HG02870 (cell line): ENCODE data around the gene THSD4.
"Not testable (repeated sequence)": the region's sequence is repeated elsewhere in the genome, so short reads cannot be mapped to it uniquely, and the experiment has no call there.

Experiments
- ATAC-seq: cut with Tn5 transposase; IDR thresholded peaks from one replicate; pipeline ENCODE4 v1.9.1; 2021; ENCODE audit warnings: mild to moderate bottlenecking, moderate library complexity; ENCODE audit not compliant: unreplicated experiment

The THSD4 gene

DNA sequence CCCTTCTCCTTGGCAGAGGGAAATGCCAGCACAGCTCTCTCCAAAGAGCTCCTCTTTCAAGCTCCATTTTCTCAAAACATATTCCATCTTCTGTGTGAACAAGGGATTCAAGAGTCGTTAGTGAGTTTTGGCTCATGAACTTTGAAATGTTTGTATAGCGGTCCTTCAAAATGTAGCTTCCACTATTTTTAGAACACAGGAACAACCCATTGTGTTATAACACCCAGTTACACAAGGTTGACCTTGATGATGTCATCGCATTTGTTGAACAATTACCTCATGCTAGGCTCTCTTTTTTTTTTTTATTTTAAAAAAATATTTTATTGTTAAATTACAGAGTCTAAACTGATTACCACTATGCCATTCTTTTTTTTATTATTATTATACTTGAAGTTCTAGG is 251.7 kb downstream of the THSD4 start:
- ATAC-seq: no peak

DNA sequence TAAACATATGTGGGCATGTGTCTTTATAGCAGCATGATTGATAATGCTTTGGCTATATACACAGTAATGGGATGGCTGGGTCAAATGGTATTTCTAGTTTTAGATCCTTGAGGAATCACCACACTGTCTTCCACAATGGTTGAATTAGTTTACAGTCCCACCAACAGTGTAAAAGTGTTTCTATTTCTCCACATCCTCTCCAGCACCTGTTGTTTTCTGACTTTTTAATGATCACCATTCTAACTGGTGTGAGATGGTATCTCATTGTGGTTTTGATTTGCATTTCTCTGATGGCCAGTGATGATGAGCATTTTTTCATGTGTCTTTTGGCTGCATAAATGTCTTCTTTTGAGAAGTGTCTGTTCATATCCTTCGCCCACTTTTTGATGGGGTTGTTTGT is 252.5 kb downstream of the THSD4 start:
- not testable (repeated sequence) for ATAC-seq

DNA sequence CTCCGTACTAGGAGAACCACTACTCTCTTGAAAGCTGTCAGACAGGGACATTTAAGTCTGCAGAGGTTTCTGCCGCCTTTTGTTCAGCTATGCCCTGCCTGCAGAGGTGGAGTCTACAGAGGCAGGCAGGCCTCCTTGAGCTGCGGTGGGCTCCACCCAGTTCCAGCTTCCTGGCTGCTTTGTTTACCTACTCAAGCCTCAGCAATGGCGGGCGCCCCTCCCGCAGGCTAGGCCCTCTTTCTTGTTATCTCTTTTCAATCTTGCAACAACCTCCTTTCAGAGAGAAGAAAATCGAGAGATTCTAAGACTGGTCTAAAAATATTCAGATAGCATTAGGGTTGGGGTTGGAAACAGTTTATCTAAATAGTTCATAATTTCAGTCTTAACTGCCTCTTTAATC is 257.5 kb downstream of the THSD4 start:
- ATAC-seq: not testable (repeated sequence)

DNA sequence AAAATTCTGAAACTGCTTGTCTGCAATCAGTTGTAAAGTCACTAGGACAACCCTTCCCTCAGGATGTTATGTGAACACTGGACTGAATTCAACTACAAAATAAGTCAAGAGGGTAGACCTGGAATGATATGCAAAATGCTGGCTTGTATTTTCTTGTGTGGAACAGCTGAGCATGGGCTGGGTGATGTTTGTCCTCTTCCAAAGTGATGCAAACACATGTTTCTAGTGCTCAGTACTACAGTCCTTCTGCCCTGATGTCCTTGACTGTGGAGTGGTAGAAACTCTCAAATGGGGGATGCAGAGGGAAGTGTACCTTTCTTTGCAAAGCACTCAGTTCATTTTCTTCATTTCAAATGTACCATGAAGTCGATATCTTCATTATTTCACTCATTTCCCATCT is 258.6 kb downstream of the THSD4 start:
- no peak for ATAC-seq

DNA sequence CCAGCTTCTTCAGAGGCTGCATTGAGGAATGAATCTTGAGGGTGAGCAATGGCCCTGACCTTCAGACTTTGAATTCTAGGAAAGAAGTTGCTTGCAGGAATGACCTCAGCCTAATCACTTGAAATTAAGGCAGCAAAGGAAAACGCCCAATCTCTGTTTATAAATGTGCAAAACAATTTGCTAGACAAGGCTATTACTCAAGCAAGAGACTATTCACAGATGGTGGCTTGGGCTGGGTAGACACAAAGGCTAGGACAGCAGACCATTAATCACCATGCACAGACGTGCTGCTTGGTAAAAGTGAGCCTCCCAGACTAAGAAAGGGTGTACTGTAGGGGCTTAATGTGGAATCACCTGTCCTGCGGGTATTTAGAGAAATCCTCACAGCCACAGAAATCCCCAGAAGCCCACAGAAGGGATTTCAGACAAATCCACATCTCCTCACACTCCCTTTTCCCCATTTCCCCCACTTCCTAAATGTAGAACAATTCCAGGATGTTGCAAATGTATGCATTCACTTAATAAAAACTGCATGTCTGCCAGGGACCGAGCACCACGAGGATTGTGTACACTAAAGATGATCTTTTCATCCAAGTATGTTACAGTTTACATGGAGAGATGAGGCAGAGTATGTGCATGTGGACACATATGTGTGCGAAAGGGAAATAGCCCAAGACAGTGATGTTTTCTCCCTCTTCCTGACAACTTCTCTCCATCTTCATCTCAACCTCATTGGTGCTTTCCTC is 259.5 kb downstream of the THSD4 start:
- ATAC-seq: no peak

DNA sequence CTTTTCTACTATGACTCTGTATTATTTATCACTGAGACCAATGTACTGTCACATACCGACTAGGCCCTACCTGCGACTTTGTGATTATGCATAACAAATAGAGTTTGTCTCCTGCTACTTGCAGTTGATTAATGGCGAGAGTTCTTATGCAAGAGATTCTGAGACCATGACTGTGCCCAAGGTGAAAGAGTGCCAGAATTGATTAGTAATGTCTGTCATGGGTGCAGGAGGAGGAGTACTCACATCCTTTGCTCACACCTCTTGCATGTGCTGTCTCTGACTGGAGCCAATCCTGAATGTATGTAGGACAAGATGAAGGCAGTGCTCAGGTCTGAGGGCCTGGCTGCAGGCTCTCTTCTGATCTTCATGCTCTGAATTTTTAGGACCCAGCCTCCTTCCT is 260.7 kb downstream of the THSD4 start:
- ATAC-seq: no peak

DNA sequence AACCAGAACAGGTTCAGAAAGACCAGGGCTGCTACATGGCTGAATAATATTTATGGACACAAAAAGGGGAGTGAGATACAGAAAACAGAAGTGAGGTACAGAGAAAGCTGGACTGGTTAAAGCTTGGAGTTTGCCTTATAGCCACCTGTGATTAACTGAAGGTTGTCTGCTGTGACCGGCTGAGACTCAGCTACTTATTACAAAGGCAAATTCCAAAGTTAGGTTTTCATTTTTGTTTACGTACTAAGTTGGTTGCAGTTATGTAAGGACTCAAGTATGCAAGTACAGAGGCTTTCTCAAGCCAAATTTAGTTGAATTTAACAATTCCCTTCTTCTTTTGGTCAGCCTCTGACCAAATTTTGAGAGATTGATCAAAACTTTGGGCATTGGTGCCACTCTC is 264.6 kb downstream of the THSD4 start:
- ATAC-seq: no peak

DNA sequence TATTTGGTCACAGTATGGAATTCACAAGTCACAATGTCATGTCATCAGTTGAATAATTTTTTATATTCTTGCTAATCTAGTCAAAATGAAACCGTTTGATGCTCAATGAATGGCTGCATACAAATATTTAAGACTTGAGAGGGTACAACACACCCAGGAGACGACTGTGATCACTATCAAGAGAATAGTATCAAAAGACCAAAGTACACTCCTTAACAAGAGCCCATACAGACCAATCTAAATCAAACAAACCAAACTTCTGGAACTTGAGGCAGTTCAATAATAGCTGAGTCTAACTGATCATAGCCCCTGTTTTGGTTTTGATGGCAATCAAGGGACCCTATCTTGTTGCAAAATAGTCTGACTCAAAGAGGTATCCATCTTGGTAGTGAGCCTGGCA is 265.1 kb downstream of the THSD4 start:
- ATAC-seq: no peak

DNA sequence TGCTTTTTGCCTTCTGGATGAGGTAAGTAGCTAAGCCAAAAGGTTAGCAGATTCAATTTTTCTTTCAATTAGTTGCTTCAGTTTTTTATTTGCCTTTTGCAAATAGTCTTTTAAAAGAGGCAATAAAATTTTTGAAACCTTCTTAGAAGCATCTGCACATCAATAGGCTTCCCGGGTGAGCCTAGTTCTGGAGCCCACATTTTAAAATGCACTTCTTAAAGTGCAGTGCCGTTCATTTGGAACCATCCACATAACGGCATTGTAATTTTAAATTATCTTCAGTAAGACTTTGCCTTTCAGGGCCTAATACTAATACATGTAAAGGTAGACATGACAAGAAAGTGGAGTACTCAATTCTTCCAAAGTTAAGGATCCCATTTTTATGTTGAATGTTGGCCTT is 269.2 kb downstream of the THSD4 start:
- no peak for ATAC-seq

DNA sequence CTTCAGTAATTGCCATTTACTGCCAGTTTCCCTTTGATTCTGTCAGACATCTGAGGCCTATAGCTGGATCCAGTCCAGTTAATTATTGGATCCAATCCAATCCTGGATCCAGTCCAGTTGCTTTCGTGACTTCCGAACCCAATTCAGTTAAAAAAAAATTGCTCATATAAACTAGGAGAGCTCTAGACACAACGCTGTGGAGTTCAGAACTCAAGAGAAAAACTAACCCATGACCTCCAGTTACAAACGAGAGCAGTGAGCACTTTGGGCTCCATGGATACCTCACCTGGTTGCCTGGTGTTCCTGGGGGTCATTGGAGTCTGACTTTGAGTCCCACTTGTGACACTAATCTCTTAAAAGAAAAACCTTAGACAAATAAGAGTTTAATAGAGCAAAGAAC is 269.8 kb downstream of the THSD4 start:
- ATAC-seq: no peak

DNA sequence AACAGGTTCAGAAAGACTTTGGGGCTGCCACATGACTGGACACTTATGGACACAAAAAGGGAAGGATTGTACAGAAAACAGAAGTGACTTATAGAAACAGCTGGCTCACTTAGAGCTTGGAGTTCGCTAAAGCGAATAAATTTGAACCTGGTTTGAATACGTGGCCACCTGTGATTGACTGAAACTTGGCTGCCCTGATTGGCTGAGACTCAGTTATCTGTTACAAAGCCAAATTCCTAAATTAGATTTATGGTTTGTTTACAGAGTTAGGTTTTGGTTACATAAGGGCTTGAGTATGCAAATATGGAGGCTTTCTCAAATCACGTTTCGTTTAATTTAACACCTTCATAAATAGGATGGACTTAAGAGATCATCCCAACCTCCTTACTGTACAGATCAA is 270.2 kb downstream of the THSD4 start:
- no peak for ATAC-seq

DNA sequence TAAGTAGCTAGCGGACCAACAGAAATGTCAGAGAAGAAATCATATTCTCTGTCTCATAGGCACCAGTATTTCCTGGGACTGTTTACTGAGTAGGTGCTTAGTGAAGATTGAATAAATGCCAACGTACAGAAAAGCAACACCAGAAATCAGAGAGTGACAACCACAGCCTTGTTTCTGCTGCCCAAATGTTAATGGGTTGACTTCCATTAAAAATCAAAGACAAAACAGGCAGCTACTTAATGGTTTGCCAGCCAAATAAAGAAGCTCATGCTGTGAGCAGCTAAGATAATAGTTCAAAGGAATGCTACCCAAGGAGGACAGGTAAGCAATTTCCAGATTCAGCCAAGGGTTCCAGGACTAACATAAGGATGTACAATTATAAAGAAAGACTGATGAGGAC is 270.7 kb downstream of the THSD4 start:
- no peak for ATAC-seq

DNA sequence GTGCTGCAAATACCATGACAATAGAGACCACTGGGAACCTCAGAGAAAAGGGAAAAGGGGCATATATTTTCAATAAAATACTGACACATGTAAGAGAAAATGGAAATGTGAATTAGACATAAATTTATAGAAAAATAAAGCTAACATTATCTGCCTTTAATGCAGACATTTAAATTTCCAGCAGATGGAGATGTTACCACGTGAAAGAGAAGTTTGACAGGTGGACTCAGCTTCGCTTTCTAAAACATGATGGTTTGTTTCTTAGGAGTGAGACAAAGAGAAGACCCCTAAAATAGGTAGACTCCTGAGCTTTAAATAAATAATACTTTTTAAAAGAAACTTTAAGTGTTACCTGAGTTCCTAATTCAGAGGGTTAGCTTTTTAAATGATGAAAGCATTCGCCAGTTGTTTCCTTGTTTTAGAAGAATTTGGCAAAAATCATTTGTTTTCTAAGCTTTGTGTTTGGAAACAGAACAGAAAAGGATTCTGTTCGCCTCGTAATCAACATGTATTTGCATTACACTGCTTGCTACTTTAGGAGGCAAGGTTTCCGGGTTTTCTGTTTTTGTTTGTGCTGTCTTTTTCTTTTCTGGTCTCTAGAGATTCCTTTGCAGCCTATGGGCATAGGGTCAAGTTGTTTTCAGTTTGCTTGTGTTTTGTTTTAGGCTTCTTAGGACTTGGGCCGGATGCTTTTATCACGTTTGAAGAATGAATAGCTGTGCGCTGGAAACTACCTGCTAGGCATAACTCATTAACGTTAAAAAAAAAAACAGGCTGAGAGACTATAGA is 271.4 kb downstream of the THSD4 start:
- ATAC-seq: no peak

DNA sequence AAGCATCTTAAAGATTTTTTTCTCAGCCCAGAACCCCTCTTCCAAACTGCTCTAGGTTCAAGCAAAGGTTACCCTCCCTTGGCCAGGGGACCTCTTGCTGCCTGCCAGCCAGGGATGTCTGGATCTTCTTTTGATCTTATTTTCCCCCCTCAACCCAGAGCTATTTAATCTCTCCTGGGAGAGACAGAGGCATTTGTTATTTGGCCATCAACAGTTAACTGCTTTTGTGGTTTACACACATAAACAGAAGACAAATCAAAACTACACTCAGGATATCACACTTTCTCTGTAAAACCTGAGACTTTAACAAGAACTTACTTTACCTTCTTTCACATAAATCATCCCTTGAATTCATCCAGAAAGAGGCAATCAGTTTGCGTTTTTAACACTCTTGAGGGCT is 272.5 kb downstream of the THSD4 start:
- ATAC-seq: no peak

DNA sequence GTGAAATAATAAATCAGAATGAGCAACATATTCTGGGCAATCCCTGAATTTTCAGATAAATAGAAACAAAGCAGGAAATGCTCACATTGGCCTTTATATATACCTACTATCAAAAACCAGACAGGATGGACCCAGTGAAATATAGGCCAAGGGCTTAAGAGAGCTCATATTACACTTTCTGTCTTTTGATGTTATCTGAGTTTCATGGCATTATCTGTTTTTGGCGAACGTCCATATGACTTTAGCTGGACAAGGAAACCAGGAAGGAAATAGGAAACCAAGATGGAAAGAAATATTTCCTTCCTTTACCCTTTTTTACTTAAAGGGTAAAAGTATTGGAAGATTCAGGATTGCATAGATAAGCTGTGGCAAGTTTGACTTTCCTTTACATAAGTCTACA is 274.8 kb downstream of the THSD4 start:
- no peak for ATAC-seq

DNA sequence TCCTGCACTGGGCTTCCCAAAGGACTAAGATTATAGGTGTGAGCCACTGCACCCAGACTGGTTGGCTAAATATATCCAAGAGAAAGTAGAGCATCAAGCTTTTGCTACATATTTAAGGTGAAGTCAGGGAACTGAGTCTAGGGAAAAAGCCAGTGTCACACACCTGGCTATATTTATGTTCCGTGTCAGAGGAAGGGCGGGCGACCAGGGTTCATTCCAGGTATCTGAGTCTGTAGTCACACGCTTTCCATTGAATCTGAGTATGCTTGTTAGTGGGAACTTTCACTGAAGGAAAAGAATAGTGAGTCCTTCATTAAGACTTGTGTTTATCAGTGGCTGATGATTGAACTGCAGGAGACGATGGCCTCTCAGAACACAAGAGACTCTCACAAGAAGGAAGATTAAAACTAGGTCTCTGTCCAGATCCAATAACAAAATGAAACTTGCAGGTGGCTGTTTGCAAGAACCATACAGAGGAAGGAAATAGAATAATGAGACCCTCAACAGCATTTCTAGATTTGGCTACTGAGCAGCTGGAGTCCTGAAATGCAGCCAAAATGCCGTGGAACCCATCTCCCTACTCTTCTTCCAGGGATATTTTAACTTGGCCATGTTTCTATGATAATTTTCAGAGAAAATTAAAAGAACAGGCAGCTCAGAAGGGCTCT is 276.3 kb downstream of the THSD4 start:
- ATAC-seq: no peak

DNA sequence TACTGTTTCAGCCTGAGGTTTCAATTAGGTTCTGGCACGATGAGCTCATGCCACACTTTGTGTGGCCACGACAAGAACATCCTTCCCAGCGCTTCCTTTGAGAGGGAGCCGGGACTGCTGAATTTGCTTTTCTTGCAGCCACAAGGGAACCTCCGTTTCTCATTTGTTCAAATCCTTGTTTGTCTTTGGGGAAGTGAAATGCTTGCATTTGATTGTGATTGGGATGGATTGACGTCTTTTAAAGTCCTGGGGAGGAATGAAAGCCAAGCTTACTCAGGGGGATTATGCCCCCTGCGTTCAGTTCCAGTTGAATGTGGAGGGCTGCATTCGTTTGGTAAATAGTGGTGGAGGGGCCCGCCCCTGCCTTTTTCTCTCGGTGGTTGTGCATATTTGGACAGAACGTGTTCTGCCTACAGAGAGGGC is 277.6 kb downstream of the THSD4 start:
- ATAC-seq: no peak

DNA sequence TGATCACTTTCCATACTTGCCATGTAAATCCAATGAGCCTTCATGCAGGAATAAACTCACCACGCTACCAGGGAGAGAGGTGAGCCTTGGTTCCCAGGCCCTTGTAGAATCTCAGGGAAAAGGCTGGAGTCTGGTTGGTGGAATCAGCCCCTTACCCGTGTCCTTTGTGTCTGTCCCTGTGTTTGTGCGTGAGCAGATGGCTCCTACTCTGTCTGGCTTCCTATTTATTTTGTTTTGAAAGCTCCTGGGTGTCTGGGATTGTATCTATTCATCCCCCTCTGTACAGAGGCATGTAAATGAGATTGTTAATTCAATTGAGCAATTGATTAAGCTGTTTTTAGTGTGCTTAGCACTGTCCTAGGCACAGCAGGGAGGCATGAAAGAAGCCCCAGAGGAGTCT is 278.1 kb downstream of the THSD4 start:
- no peak for ATAC-seq

DNA sequence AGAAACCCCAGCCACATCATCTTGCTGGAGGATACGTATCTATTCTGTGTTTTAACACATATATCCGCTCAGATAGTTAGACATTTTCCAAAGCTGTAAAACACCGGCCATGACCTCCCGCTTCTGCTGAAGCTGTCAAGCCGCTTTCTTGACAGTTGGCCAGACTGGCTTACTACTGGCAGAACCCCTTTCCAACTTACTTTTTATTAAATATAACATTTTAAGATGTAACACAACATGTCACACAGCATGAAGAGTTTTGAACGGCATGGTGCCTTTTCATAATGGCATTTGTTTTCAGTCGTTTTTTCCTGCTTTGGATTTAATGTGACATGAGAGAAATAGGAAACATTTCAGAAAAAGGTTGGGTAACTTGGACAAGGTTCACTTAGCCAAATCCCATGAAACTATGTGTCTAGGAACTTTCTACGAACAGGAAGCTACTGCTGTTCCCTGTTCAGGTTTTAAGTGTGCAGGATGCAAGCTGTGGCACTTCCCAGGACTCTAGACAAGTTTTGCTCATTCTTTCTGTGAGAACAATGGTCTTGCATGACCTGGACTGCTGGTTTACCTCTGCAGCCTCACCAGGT is 281.4 kb downstream of the THSD4 start:
- ATAC-seq: no peak

DNA sequence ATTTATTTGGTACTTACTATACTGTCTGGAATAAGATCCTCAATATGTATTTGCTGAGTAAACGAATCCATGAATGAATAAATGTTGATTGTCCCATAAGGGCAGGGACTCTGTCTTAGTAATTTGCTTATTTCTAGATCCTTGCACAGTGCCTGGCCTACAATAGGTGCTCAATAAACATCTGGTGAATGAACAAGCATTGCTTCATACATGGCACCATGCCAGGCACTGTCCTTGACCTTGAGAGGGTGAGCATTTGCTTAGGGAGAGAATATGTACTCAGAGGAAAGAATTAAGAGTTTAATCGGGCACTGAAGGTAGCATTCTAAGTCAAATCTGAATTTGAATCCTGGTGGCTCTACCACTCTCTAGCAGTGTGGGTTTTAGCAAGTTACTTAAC is 282.1 kb downstream of the THSD4 start:
- no peak for ATAC-seq

DNA sequence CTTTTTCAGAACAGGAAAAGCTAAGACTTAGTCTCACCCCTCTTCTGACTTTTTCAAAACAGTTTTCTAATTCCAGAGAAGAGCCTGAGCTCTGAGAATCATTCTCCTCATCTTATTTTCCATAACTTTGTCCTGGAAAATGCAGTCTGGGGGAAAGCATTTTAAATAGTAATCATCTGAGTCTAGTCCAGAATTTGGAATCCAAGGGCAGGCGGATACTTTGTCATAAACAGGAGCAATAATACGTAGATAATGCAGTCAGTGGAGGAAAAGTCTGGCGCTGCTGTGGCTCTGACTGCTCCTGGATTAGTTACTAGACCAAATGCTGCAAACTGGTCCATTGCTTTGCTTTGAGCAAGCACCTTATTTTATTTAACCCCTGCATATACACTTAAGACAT is 285.0 kb downstream of the THSD4 start:
- no peak for ATAC-seq

DNA sequence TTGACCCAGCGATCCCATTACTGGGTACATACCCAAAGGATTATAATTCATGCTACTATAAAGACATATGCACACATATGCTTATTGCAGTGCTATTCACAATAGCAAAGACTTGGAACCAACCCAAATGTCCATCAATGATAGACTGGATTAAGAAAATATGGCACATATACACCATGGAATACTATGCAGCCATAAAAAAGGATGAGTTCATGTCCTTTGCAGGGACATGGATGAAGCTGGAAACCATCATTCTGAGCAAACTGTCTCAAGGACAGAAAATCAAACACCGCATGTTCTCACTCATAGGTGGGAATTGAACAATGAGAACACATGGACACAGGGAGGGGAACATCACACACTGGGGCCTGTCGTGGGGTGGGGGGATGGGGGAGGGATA is 286.5 kb downstream of the THSD4 start:
- not testable (repeated sequence) for ATAC-seq
